ENCODE measurements around the gene BCLAF1.

- no peak for TF ChIP-seq POLR2A (IDR thresholded peaks at IDR 0.05; ENCODE audit: low read length)
- TF ChIP-seq GATA1 (IDR thresholded peaks at IDR 0.05; ENCODE audit: low read depth, low read length): no peak
Measured at GRCh38 chr6:136225496-136225895, 64.2 kb downstream of the BCLAF1 start.
